Vagina (tissue), 2 donors: ENCODE results near the gene METTL17. TPM values are rescaled to one million over a fixed set of nuclear protein-coding genes. Genes with fewer than 3 reads are reported as not detected.
"Not testable (repeated sequence)": the region's sequence is repeated elsewhere in the genome, so short reads cannot be mapped to it uniquely, and the experiment has no call there.

Experiments used
- DNase-seq, 2 donors: peaks; one replicate each; pipeline ENCODE4 v3.0.0-alpha.2; 2017; ENCODE audit errors: extremely low spot score in 2 of 2
- H3K27ac ChIP-seq: fragments of 200-600 bp; sonication (generic); one replicate; pipeline ENCODE4 v1.5.1; 2019
- H3K27me3 ChIP-seq: fragments of 200-600 bp; sonication (generic); one replicate; pipeline ENCODE4 v1.5.1; 2019
- H3K36me3 ChIP-seq, 2 donors: fragments of 200-600 bp; sonication (generic); one replicate each; pipeline ENCODE4 v1.5.1; 2017 to 2019
- H3K4me1 ChIP-seq: fragments of 200-600 bp; sonication (generic); one replicate; pipeline ENCODE4 v1.5.1; 2019
- H3K4me3 ChIP-seq, 2 donors: fragments of 200-600 bp; sonication (generic); 1 replicate in 1 of 2; 2 replicates in 1 of 2; pipeline ENCODE4 v1.5.1; 2016 to 2019
- H3K9me3 ChIP-seq: fragments of 200-600 bp; sonication (generic); one replicate; pipeline ENCODE4 v1.5.1; 2019
- POLR2A ChIP-seq, 2 donors: fragments of 450-650 bp; IDR thresholded peaks; one replicate each; pipeline ENCODE4 v1.6.1; 2017; ENCODE audit warnings: antibody characterized with exemption in 2 of 2, mild to moderate bottlenecking in 2 of 2, moderate library complexity in 2 of 2
- POLR2AphosphoS5 ChIP-seq, 2 donors: sonication (generic); formaldehyde crosslinking; IDR thresholded peaks; one replicate each; pipeline ENCODE4 v1.9.0; 2017; ENCODE audit warnings: antibody characterized with exemption in 2 of 2, mild to moderate bottlenecking in 2 of 2, low read depth in 1 of 2; ENCODE audit not compliant: insufficient read depth in 1 of 2
- intact Hi-C: fragments of 100-400 bp; cut with DNase I; formaldehyde crosslinking; loops from one replicate; pipeline ENCODE4 v1.15.1; 2023
- total RNA-seq: library from RNA; depleted of rRNA; stranded (reverse); fragments of >200 nt; gene quantifications from one replicate; pipeline ENCODE4 v1.2.3, GENCODE V29; 2016
- TF ChIP-seq, protein P1 (sequence below), 3 experiments: fragments of 450-650 bp in 2 of 3; fragments of 200-600 bp in 1 of 3; sonication (generic) in 1 of 3; IDR thresholded peaks; one replicate each; pipeline ENCODE4 v1.5.1; 2017 to 2019; ENCODE audit warnings: antibody characterized with exemption in 3 of 3, mild to moderate bottlenecking in 2 of 3, moderate library complexity in 2 of 3

Gene METTL17
- total RNA-seq, 1 donor from 2014 or later: 77.1 TPM

DNA sequence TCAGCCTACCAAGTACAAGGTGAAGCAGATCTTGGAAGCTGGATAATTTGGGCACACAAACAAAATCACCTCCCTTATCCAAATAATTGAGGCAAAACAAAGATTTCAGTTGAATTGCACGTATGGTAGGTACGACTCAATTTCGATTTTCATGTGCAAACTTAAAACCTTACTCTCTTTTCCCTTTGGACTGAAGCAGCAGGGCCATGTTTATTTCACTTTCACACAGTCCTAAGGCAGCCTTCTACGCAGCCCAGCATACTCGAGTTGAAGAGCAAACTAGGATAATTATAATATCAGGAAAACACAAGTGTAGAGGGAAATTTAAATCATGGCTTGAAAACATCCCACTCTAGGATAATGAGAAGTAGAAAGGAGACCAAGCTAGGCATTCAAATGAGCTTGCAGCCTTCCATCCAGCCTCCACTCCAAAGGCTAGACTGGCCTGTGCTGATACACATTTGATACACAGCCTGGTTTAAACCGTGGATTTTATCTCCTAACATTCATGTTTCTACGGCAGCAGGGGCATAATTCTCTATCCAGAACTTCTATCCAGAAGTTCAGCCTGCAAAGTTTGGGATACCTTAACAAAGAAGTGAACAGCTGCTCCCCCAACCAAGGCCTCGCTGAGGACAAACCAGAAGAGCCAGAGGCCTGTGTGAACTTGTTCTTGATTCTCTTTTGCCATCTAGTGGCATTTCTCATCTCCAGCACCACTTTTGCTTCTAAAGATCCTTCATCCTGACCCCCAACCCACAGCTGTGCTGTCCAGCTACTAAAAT lies 50.0 kb downstream of the METTL17 start:
- intact Hi-C loops: loop anchor here (2.0 to 5.0 kb wide), 2 partner anchors 25 to 37 kb away; no protein-coding TSS in a partner anchor
- peak overlapping the region in 1 of 2 donors; percentile 9 for H3K4me3 ChIP-seq

DNA sequence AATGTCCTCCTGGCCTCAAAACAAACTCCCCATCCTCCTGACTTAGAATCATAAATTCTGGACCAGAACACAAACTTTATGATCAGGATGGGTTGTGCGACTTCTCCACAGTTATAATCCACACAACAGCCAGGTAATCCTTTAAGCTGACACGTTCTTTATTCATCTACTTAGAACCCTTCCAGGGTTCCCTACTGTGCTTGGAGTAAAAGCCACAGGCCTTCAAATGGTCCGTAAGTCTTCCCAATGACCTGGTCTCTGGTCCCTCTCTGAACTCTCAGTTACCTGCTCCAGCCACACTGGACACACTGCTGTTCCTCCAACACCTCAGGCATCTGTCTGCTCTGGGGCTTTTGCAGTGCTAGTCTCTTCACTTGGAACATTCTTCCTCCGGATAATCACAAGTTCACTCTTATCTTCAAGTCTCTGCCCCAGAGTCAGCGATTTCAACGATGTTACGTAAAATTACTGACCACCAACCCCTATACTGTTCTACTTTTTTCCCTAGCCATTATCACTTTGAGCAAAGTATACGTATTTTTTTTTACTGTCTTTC lies 50.7 kb downstream of the METTL17 start:
- intact Hi-C loops: loop anchor here (2.0 to 5.0 kb wide), 2 partner anchors 26 to 38 kb away; no protein-coding TSS in a partner anchor
- Histone ChIP-seq H3K4me1 (peaks cover 48% of the 10 kb centered on the region), H3K27ac (peak overlapping the region; percentile 88), H3K4me3 (no peak overlapping the region), H3K9me3 (no peaks in the 10 kb centered on the region), H3K36me3 (no peaks in the 10 kb centered on the region), H3K27me3 (no peaks in the 10 kb centered on the region)
- no peak for TF ChIP-seq POLR2AphosphoS5 (IDR thresholded peaks at IDR 0.05; ENCODE audit: insufficient read depth in 1 of 2, low read depth in 1 of 2)
- TF ChIP-seq, protein P1, sequence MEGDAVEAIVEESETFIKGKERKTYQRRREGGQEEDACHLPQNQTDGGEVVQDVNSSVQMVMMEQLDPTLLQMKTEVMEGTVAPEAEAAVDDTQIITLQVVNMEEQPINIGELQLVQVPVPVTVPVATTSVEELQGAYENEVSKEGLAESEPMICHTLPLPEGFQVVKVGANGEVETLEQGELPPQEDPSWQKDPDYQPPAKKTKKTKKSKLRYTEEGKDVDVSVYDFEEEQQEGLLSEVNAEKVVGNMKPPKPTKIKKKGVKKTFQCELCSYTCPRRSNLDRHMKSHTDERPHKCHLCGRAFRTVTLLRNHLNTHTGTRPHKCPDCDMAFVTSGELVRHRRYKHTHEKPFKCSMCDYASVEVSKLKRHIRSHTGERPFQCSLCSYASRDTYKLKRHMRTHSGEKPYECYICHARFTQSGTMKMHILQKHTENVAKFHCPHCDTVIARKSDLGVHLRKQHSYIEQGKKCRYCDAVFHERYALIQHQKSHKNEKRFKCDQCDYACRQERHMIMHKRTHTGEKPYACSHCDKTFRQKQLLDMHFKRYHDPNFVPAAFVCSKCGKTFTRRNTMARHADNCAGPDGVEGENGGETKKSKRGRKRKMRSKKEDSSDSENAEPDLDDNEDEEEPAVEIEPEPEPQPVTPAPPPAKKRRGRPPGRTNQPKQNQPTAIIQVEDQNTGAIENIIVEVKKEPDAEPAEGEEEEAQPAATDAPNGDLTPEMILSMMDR (IDR thresholded peaks at IDR 0.05): no peak
- no peak for TF ChIP-seq POLR2A (IDR thresholded peaks at IDR 0.05)
- no peak for DNase-seq

More for the DNA sequence above, 50.0 kb downstream of the METTL17 start:
- Histone ChIP-seq H3K27ac (peak overlapping the region; percentile 88), H3K4me1 (peaks cover 51% of the 10 kb centered on the region), H3K9me3 (no peaks in the 10 kb centered on the region), H3K36me3 (no peaks in the 10 kb centered on the region), H3K27me3 (no peaks in the 10 kb centered on the region)
- TF ChIP-seq POLR2A (IDR thresholded peaks at IDR 0.05) (no peak), POLR2AphosphoS5 (IDR thresholded peaks at IDR 0.05; ENCODE audit: insufficient read depth in 1 of 2, low read depth in 1 of 2) (peak in 1 of 2 donors; percentile 64)
- TF ChIP-seq, protein P1 (IDR thresholded peaks at IDR 0.05): peak; percentile 19 to 68 (median 61)
- no peak for DNase-seq

DNA sequence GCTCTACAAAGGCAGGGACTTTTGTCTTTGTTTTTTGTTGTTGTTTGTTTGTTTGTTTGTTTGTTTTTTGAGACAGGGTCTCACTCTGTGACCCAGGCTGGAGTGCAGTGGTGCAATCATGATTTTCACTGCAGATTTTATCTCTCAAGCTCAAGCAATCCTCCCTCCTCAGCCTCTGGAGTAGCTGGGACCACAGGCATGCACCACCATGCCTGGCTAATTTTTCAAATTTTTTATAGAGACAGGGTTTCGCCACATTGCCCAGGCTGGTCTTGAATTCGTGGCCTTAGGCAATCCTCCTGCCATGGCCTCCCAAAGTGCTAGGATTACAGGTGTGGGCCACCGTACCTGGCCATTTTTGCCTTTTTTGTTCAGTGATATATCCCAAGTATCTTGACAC lies 51.2 kb downstream of the METTL17 start:
- H3K4me1 ChIP-seq: peaks cover 48% of the 10 kb centered on the region
- H3K27me3 ChIP-seq, H3K9me3 ChIP-seq, H3K27ac ChIP-seq, H3K4me3 ChIP-seq, DNase-seq, H3K36me3 ChIP-seq: not testable (repeated sequence)
- intact Hi-C loops: loop anchor here (2.0 to 5.0 kb wide), 2 partner anchors 26 to 39 kb away; no protein-coding TSS in a partner anchor

DNA sequence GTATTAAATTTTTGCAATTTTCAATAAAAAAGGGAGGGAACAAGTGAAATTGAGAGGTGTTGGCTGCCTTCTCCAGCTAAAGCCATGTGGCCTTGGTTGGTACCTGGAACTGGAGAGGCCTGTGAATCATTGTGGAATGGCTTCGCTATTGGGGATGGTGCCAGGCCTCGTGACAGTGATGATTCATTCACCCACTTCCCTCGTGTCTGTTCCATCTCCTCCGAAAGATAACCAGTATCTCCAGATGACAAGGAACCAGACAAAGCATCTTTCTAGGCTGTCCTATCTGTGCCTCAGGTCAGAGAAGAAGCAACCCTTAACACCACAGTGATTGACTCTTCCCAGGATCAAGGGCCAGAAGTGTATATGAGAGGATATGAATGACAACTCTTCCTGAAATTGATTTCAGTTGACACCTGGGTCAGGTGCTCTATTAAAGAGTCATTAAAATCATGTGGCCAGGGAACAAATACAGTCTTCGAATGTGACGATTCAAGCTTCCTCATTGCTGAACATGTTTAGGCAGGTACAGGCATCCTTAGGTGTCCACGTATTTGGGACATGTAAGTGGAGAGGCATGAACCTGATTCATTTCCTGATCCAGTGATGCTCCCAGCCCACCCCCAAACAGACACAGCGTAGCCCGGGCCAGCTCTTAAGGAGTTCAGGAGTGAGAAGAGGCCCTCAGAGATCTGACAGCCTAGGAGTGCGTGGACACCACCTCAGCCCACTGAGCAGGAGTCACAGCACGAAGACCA lies 52.1 kb downstream of the METTL17 start, which contains the start of gene RNASE7:
RNASE7 (plus strand) TSS at position 687 of the 758 bp plus-strand sequence. CDS start 631 bp downstream, outside the sequence.
- H3K36me3 ChIP-seq: no peaks in the 10 kb centered on the region
- peaks cover 48% of the 10 kb centered on the region for H3K4me1 ChIP-seq
- no peaks in the 10 kb centered on the region for H3K27me3 ChIP-seq
- no peaks in the 10 kb centered on the region for H3K9me3 ChIP-seq
- no peak for DNase-seq
- peak in 1 of 2 donors; percentile 77 for TF ChIP-seq POLR2AphosphoS5 (IDR thresholded peaks at IDR 0.05; ENCODE audit: insufficient read depth in 1 of 2, low read depth in 1 of 2)
- TF ChIP-seq, protein P1 (IDR thresholded peaks at IDR 0.05): no peak
- H3K27ac ChIP-seq: peak within 1 kb of the TSS; percentile 31
- intact Hi-C loops: loop anchor here (2.0 to 5.0 kb wide), 2 partner anchors 27 to 40 kb away; no protein-coding TSS in a partner anchor
- no peak within 1 kb of the TSS for H3K4me3 ChIP-seq

DNA sequence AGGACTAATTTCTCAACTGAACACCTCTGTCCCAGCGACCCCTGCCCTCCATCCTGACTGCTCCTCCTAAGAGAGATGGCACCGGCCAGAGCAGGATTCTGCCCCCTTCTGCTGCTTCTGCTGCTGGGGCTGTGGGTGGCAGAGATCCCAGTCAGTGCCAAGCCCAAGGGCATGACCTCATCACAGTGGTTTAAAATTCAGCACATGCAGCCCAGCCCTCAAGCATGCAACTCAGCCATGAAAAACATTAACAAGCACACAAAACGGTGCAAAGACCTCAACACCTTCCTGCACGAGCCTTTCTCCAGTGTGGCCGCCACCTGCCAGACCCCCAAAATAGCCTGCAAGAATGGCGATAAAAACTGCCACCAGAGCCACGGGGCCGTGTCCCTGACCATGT lies 53.1 kb downstream of the METTL17 start:
- no peaks in the 10 kb centered on the region for H3K36me3 ChIP-seq
- H3K27ac ChIP-seq: no peak overlapping the region
- no peak for DNase-seq
- no peaks in the 10 kb centered on the region for H3K9me3 ChIP-seq
- no peaks in the 10 kb centered on the region for H3K27me3 ChIP-seq
- H3K4me1 ChIP-seq: peaks cover 43% of the 10 kb centered on the region
- no peak overlapping the region for H3K4me3 ChIP-seq
- TF ChIP-seq POLR2AphosphoS5 (IDR thresholded peaks at IDR 0.05; ENCODE audit: insufficient read depth in 1 of 2, low read depth in 1 of 2) (no peak), POLR2A (IDR thresholded peaks at IDR 0.05) (no peak)
- TF ChIP-seq, protein P1 (IDR thresholded peaks at IDR 0.05): no peak
- intact Hi-C loops: loop anchor here (5.0 kb wide), 1 partner anchor 41 kb away; no protein-coding TSS in a partner anchor
